HepG2 (cell line): ENCODE measurements around the gene MYL6B. TPM values are rescaled to one million over a fixed set of nuclear protein-coding genes. Genes with fewer than 3 reads are reported as not detected.

Experiments used
- CBX1 ChIP-seq: IDR thresholded peaks from one replicate; pipeline ENCODE4 v1.6.1; 2016; ENCODE audit warnings: antibody characterized with exemption, low read depth
- EEA1 ChIP-seq: sonication (generic); formaldehyde crosslinking; IDR thresholded peaks from 2 replicates; pipeline ENCODE4 v1.5.1; 2020; ENCODE audit warnings: mild to moderate bottlenecking, missing genetic modification reagents, borderline replicate concordance
- KDM5B ChIP-seq: sonication (generic); formaldehyde crosslinking; IDR thresholded peaks from 2 replicates; pipeline ENCODE4 v1.4.0; 2020; ENCODE audit warnings: missing genetic modification reagents, mild to moderate bottlenecking, borderline replicate concordance
- MEIS2 ChIP-seq: sonication (generic); formaldehyde crosslinking; IDR thresholded peaks from 2 replicates; pipeline ENCODE4 v1.9.0; 2021; ENCODE audit warnings: mild to moderate bottlenecking, missing genetic modification reagents
- MXI1 ChIP-seq: IDR thresholded peaks from 3 replicates; pipeline ENCODE4 v1.6.1; 2012; ENCODE audit warnings: low read depth, low read length, inconsistent platforms, borderline replicate concordance
- NR2F6 ChIP-seq, 2 experiments: IDR thresholded peaks; 2 replicates each; pipeline ENCODE4 v1.6.1; 2016; ENCODE audit warnings: antibody characterized with exemption in 1 of 2, mild to moderate bottlenecking in 1 of 2
- PTBP1 ChIP-seq: fragments of 200-400 bp; formaldehyde crosslinking; IDR thresholded peaks from 2 replicates; pipeline ENCODE4 v1.6.1; 2018; ENCODE audit warnings: low read length, low read depth; ENCODE audit not compliant: poor library complexity, severe bottlenecking
- REXO4 ChIP-seq: sonication (generic); formaldehyde crosslinking; IDR thresholded peaks from 2 replicates; pipeline ENCODE4 v1.8.0; 2022; ENCODE audit warnings: missing genetic modification reagents, mild to moderate bottlenecking, borderline replicate concordance
- SNRNP70 ChIP-seq: fragments of 200-400 bp; formaldehyde crosslinking; IDR thresholded peaks from 2 replicates; pipeline ENCODE4 v1.6.1; 2017; ENCODE audit warnings: mild to moderate bottlenecking, low read depth, low read length, moderate library complexity
- SP1 ChIP-seq, 2 experiments: fragments of 450-650 bp in 1 of 2; sonication (generic) in 1 of 2; formaldehyde crosslinking in 1 of 2; IDR thresholded peaks; 2 replicates each; pipeline versions ENCODE4 v1.4.0 to v1.6.1; 2016 to 2020; ENCODE audit warnings: missing genetic modification reagents in 1 of 2
- U2AF1 ChIP-seq: fragments of 200-400 bp; formaldehyde crosslinking; optimal IDR thresholded peaks from 2 replicates; pipeline ENCODE3; 2017; ENCODE audit warnings: mild to moderate bottlenecking, low read depth, low read length
- ZFP36L2 ChIP-seq: sonication (generic); formaldehyde crosslinking; IDR thresholded peaks from 2 replicates; pipeline ENCODE4 v1.4.0; 2020; ENCODE audit warnings: missing genetic modification reagents
- ZNF510 ChIP-seq: sonication (generic); formaldehyde crosslinking; IDR thresholded peaks from 2 replicates; pipeline ENCODE4 v1.4.0; 2020; ENCODE audit warnings: low read depth, mild to moderate bottlenecking, missing genetic modification reagents
- ZNF670 ChIP-seq: sonication (generic); formaldehyde crosslinking; IDR thresholded peaks from 2 replicates; pipeline ENCODE4 v1.8.0; 2022; ENCODE audit warnings: mild to moderate bottlenecking, missing genetic modification reagents, borderline replicate concordance
- ZNF737 ChIP-seq: sonication (generic); formaldehyde crosslinking; IDR thresholded peaks from 2 replicates; pipeline ENCODE4 v1.5.0; 2020; ENCODE audit warnings: missing genetic modification reagents, mild to moderate bottlenecking, borderline replicate concordance
- ZNF777 ChIP-seq: sonication (generic); formaldehyde crosslinking; IDR thresholded peaks from 2 replicates; pipeline ENCODE4 v1.4.0; 2020; ENCODE audit warnings: missing genetic modification reagents
- ZSCAN25 ChIP-seq: sonication (generic); formaldehyde crosslinking; IDR thresholded peaks from 2 replicates; pipeline ENCODE4 v1.8.0; 2022; ENCODE audit warnings: mild to moderate bottlenecking, missing genetic modification reagents
- polyA plus RNA-seq, 8 experiments: library from polyadenylated mRNA; depleted of rRNA in 3 of 8; stranded (reverse) in 7 of 8; unstranded in 1 of 8; fragments of >200 nt; fragmentation: Illumina TruSeq in 4 of 8; extraction: Trizol in 4 of 8; gene quantifications; 2 replicates each; pipeline versions ENCODE4 v1.2.1 to v1.2.3, GENCODE V29; 2011 to 2016; ENCODE audit warnings: low read depth in 4 of 8, missing spikeins in 1 of 8, mixed read lengths in 1 of 8; ENCODE audit not compliant: insufficient read depth in 1 of 8
- total RNA-seq, 5 experiments: library from RNA; depleted of rRNA; stranded (reverse); fragments of >200 nt; fragmentation: Illumina TruSeq; extraction: Trizol; gene quantifications; 2 replicates each; pipeline ENCODE4 v1.2.3, GENCODE V29; 2016; ENCODE audit warnings: low read depth in 1 of 5
- TF ChIP-seq, protein P1 (sequence below): sonication (generic); formaldehyde crosslinking; IDR thresholded peaks from 2 replicates; pipeline ENCODE4 v1.8.1; 2023; ENCODE audit warnings: missing genetic modification reagents, inconsistent platforms, borderline replicate concordance
- TF ChIP-seq, protein P2 (sequence below): sonication (generic); formaldehyde crosslinking; IDR thresholded peaks from 2 replicates; pipeline ENCODE4 v1.8.0; 2022; ENCODE audit warnings: mild to moderate bottlenecking, missing genetic modification reagents, borderline replicate concordance
- TF ChIP-seq, protein P3 (sequence below): IDR thresholded peaks from 2 replicates; pipeline ENCODE4 v1.6.1; 2016; ENCODE audit warnings: missing compliant biosample characterization, missing genetic modification reagents, borderline replicate concordance
- TF ChIP-seq, protein P4 (sequence below): sonication (generic); formaldehyde crosslinking; IDR thresholded peaks from 2 replicates; pipeline ENCODE4 v1.5.0; 2020; ENCODE audit warnings: mild to moderate bottlenecking, missing genetic modification reagents

MYL6B gene
- total and polyA plus RNA-seq, 2 of the 13 experiments (the other 11 are each of a cell fraction or from before 2014, with no cell fraction given), result 75.7 to 88.7 TPM

DNA sequence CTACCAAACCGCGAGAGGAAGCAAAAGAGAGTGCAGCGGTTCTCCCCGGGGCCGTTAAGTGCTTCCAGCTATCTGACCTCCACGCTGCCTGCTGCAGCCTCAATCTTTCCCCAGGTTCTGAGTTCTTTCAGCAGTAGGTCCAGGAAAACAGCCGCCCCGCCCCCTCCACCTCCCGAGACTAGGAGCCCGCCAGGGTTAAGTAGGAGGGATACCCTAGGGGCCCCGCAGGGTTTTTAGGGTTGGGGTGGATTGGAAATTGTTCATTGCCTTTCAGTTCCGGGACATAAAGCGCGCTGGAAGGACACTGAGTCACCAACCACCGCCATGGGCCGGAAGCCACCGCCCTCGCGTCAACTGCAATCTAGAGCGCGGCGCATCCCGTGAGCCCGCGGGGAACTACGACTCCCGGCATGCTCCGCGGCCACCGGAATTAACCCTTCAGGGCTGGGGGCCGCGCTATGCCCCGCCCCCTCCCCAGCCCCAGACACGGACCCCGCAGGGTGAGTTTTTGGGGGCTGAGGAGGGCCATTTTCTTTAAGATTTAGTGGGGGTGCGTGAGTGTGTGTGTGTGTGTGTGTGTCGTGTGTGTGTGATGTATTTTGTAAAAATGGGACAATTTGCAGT is at the start of gene MYL6B (continued):
- TF ChIP-seq MXI1 (peak; percentile 81; the same call in 1 of the 3 replicates), SNRNP70 (no peak), SP1 (IDR thresholded peaks at IDR 0.05) (no peak), SP1 (CRISPR knock-in tag; IDR thresholded peaks at IDR 0.05) (peak; percentile 81), ZNF670 (CRISPR knock-in tag) (peak; percentile 39; the same call in 1 of the 2 replicates), U2AF1 (no peak), EEA1 (CRISPR knock-in tag) (no peak), NR2F6 (IDR thresholded peaks at IDR 0.05) (no peak), NR2F6 (CRISPR knock-in tag; IDR thresholded peaks at IDR 0.05) (peak; percentile 28; the same call in 1 of the 2 replicates), REXO4 (CRISPR knock-in tag) (no peak), ZSCAN25 (no peak), MEIS2 (CRISPR knock-in tag) (peak; percentile 80; the same call in 1 of the 2 replicates), CBX1 (peak; percentile 51), ZNF510 (CRISPR knock-in tag) (no peak), PTBP1 (no peak), ZFP36L2 (CRISPR knock-in tag) (no peak), ZNF777 (CRISPR knock-in tag) (no peak), KDM5B (CRISPR knock-in tag) (0 out of 2 replicates have a peak, but pooled peaks have one; percentile 31), ZNF737 (CRISPR knock-in tag) (no peak)
- TF ChIP-seq, protein P1, sequence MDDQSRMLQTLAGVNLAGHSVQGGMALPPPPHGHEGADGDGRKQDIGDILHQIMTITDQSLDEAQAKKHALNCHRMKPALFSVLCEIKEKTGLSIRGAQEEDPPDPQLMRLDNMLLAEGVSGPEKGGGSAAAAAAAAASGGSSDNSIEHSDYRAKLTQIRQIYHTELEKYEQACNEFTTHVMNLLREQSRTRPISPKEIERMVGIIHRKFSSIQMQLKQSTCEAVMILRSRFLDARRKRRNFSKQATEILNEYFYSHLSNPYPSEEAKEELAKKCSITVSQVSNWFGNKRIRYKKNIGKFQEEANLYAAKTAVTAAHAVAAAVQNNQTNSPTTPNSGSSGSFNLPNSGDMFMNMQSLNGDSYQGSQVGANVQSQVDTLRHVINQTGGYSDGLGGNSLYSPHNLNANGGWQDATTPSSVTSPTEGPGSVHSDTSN, result no peak
- TF ChIP-seq, protein P2, sequence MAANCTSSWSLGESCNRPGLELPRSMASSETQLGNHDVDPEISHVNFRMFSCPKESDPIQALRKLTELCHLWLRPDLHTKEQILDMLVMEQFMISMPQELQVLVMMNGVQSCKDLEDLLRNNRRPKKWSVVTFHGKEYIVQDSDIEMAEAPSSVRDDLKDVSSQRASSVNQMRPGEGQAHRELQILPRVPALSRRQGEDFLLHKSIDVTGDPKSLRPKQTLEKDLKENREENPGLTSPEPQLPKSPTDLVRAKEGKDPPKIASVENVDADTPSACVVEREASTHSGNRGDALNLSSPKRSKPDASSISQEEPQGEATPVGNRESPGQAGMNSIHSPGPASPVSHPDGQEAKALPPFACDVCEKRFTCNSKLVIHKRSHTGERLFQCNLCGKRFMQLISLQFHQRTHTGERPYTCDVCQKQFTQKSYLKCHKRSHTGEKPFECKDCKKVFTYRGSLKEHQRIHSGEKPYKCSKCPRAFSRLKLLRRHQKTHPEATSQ (CRISPR knock-in tag), result 0 out of 2 replicates have a peak, but pooled peaks have one; percentile 31
- TF ChIP-seq, protein P3, sequence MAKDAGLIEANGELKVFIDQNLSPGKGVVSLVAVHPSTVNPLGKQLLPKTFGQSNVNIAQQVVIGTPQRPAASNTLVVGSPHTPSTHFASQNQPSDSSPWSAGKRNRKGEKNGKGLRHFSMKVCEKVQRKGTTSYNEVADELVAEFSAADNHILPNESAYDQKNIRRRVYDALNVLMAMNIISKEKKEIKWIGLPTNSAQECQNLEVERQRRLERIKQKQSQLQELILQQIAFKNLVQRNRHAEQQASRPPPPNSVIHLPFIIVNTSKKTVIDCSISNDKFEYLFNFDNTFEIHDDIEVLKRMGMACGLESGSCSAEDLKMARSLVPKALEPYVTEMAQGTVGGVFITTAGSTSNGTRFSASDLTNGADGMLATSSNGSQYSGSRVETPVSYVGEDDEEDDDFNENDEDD, result peak; percentile 61; the same call in 1 of the 2 replicates
- TF ChIP-seq, protein P4, sequence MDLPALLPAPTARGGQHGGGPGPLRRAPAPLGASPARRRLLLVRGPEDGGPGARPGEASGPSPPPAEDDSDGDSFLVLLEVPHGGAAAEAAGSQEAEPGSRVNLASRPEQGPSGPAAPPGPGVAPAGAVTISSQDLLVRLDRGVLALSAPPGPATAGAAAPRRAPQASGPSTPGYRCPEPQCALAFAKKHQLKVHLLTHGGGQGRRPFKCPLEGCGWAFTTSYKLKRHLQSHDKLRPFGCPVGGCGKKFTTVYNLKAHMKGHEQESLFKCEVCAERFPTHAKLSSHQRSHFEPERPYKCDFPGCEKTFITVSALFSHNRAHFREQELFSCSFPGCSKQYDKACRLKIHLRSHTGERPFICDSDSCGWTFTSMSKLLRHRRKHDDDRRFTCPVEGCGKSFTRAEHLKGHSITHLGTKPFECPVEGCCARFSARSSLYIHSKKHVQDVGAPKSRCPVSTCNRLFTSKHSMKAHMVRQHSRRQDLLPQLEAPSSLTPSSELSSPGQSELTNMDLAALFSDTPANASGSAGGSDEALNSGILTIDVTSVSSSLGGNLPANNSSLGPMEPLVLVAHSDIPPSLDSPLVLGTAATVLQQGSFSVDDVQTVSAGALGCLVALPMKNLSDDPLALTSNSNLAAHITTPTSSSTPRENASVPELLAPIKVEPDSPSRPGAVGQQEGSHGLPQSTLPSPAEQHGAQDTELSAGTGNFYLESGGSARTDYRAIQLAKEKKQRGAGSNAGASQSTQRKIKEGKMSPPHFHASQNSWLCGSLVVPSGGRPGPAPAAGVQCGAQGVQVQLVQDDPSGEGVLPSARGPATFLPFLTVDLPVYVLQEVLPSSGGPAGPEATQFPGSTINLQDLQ (CRISPR knock-in tag), result 0 out of 2 replicates have a peak, but pooled peaks have one; percentile 44
